ENCODE results near the gene RHOBTB3. TPM values are rescaled to one million over a fixed set of nuclear protein-coding genes. Genes with fewer than 3 reads are reported as not detected.
"Not testable (repeated sequence)": the region's sequence is repeated elsewhere in the genome, so short reads cannot be mapped to it uniquely, and the experiment has no call there.

Gene RHOBTB3
- total RNA-seq, 1 donor from 2014 or later: 93.5 TPM

- Histone ChIP-seq H3K27me3 (ENCODE audit: control insufficient read depth, insufficient read depth, low read length) (no peaks in the 10 kb centered on the region), H3K36me3 (ENCODE audit: control insufficient read depth, insufficient read depth, low read length) (no peaks in the 10 kb centered on the region), H3K4me3 (ENCODE audit: low read depth, low read length) (no peak overlapping the region)
- peak; percentile 97 for DNase-seq (ENCODE audit: low read depth)
- TF ChIP-seq CTCF (IDR thresholded peaks at IDR 0.05; ENCODE audit: insufficient read depth, low read length, poor library complexity, severe bottlenecking): no peak
Measured at GRCh38 chr5:95712347-95712958, 18.7 kb upstream of the RHOBTB3 start.

- not testable (repeated sequence) for H3K36me3 ChIP-seq (ENCODE audit: control insufficient read depth, insufficient read depth, low read length); DNase-seq (ENCODE audit: low read depth); H3K27me3 ChIP-seq (ENCODE audit: control insufficient read depth, insufficient read depth, low read length); H3K4me3 ChIP-seq (ENCODE audit: low read depth, low read length)
Measured at GRCh38 chr5:95713246-95713645, 17.9 kb upstream of the RHOBTB3 start.

GRCh38 chr5:95713960-95714710 lies 17.0 kb upstream of the RHOBTB3 start:
- no peak for TF ChIP-seq CTCF (IDR thresholded peaks at IDR 0.05; ENCODE audit: insufficient read depth, low read length, poor library complexity, severe bottlenecking)
- Histone ChIP-seq H3K4me3 (ENCODE audit: low read depth, low read length) (no peak overlapping the region), H3K27me3 (ENCODE audit: control insufficient read depth, insufficient read depth, low read length) (no peaks in the 10 kb centered on the region), H3K36me3 (ENCODE audit: control insufficient read depth, insufficient read depth, low read length) (no peaks in the 10 kb centered on the region)
- DNase-seq (ENCODE audit: low read depth): no peak

GRCh38 chr5:95715799-95716461 lies 15.2 kb upstream of the RHOBTB3 start:
- H3K4me3 ChIP-seq (ENCODE audit: low read depth, low read length): no peak overlapping the region
- H3K36me3 ChIP-seq (ENCODE audit: control insufficient read depth, insufficient read depth, low read length): no peaks in the 10 kb centered on the region
- DNase-seq (ENCODE audit: low read depth): no peak
- no peaks in the 10 kb centered on the region for H3K27me3 ChIP-seq (ENCODE audit: control insufficient read depth, insufficient read depth, low read length)
- TF ChIP-seq CTCF (IDR thresholded peaks at IDR 0.05; ENCODE audit: insufficient read depth, low read length, poor library complexity, severe bottlenecking): no peak

- Histone ChIP-seq H3K27me3 (ENCODE audit: control insufficient read depth, insufficient read depth, low read length) (no peaks in the 10 kb centered on the region), H3K36me3 (ENCODE audit: control insufficient read depth, insufficient read depth, low read length) (no peaks in the 10 kb centered on the region), H3K4me3 (ENCODE audit: low read depth, low read length) (no peak overlapping the region)
- no peak for TF ChIP-seq CTCF (IDR thresholded peaks at IDR 0.05; ENCODE audit: insufficient read depth, low read length, poor library complexity, severe bottlenecking)
- DNase-seq (ENCODE audit: low read depth): no peak
Measured at GRCh38 chr5:95717439-95717838, 13.7 kb upstream of the RHOBTB3 start.

GRCh38 chr5:95718203-95718602 lies 12.9 kb upstream of the RHOBTB3 start:
- no peak for DNase-seq (ENCODE audit: low read depth)
- H3K36me3 ChIP-seq (ENCODE audit: control insufficient read depth, insufficient read depth, low read length): no peaks in the 10 kb centered on the region
- TF ChIP-seq CTCF (IDR thresholded peaks at IDR 0.05; ENCODE audit: insufficient read depth, low read length, poor library complexity, severe bottlenecking): no peak
- H3K27me3 ChIP-seq (ENCODE audit: control insufficient read depth, insufficient read depth, low read length): no peaks in the 10 kb centered on the region
- no peak overlapping the region for H3K4me3 ChIP-seq (ENCODE audit: low read depth, low read length)

All from kidney epithelial cell (primary cell).